ENCODE measurements around the gene IRS1. TPM values are rescaled to one million over a fixed set of nuclear protein-coding genes. Genes with fewer than 3 reads are reported as not detected.

IRS1 gene
- total RNA-seq, 2 experiments from 2014 or later = 4.5 to 5.8 TPM

DNA sequence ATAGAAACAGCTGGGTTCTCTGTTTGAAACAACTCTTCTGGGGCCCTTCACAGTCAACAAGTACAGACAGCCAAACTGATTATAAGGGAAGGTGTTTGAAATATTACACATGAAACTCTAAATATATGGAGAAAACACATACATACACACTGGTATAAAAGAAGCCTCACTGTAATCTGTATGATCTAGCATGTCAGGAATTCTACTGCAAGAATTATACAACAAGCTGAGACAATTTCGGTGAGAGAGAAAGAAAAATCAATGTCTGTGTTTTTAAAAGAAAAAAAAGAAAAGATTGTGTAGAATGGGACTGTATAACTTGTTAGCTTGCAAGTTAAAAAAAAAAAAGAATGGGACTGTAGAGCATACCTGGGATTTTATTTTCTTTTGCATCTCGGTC, 26.3 kb downstream of the IRS1 start:
- H3K27ac Mint-ChIP-seq = no peak overlapping the region
- ATAC-seq = no peak
- CTCF ChIA-PET = interaction anchor here (0.6 to 2.2 kb wide), 7 partner anchors 11 to 1887 kb away, joined by 3 to 12 read pairs (median 4); partner anchors contain the start of gene IRS1

GRCh38 chr2:226772389-226773179, 27.0 kb downstream of the IRS1 start:
- Mint-ChIP-seq H3K27ac (peak overlapping the region; percentile 79), H3K4me1 (peaks cover 23% of the 10 kb centered on the region), H3K4me3 (peak overlapping the region; percentile 42), H3K27me3 (no peaks in the 10 kb centered on the region), H3K36me3 (peaks cover 22% of the 10 kb centered on the region), H3K9me3 (ENCODE audit: low read depth) (peaks cover 4% of the 10 kb centered on the region)
- ATAC-seq = peak; percentile 84
- CTCF ChIA-PET = interaction anchor here (0.6 to 2.2 kb wide), 8 partner anchors 9 to 1887 kb away, joined by 3 to 12 read pairs (median 4); partner anchors contain the start of gene IRS1
- DNase-seq = no peak

More for the DNA sequence above, 26.3 kb downstream of the IRS1 start:
- Mint-ChIP-seq H3K27me3 (no peaks in the 10 kb centered on the region), H3K4me3 (no peak overlapping the region), H3K4me1 (peaks cover 23% of the 10 kb centered on the region), H3K36me3 (peaks cover 22% of the 10 kb centered on the region), H3K9me3 (ENCODE audit: low read depth) (peaks cover 4% of the 10 kb centered on the region)
- no peak for DNase-seq

DNA sequence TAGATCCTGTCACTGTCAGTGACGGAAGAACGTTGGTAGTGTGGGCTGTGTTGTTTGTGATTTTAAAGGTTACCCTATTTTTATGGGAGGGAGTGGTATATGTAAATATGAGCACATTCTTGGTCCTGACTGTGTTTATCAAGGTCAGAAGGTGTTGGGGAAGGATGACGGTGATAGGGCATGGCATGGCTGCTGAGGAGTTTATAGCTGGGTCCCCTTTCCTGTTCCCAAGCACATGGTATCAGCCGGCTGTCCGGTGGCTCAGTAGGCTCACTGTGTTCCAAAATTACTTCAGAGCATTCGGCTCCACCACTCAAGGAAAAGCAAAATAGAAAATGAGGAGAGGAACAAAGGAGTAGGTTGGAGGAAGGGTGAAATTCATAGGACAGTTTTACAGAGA, 28.6 kb downstream of the IRS1 start:
- Mint-ChIP-seq H3K36me3 (peaks cover 23% of the 10 kb centered on the region), H3K27me3 (no peaks in the 10 kb centered on the region), H3K4me1 (peaks cover 23% of the 10 kb centered on the region), H3K4me3 (no peak overlapping the region), H3K27ac (no peak overlapping the region), H3K9me3 (ENCODE audit: low read depth) (peaks cover 4% of the 10 kb centered on the region)
- no peak for ATAC-seq
- CTCF ChIA-PET = interaction anchor here (1.1 to 1.3 kb wide), 2 partner anchors 14 to 28 kb away, joined by 3 to 4 read pairs; partner anchors contain the start of gene IRS1
- DNase-seq = no peak

GRCh38 chr2:226767056-226767813, 32.4 kb downstream of the IRS1 start:
- no peak overlapping the region for H3K4me3 Mint-ChIP-seq
- ATAC-seq (no peak), DNase-seq (no peak)
- CTCF ChIA-PET = no interaction called here
- no peaks in the 10 kb centered on the region for H3K9me3 Mint-ChIP-seq (ENCODE audit: low read depth)
- H3K27me3 Mint-ChIP-seq = no peaks in the 10 kb centered on the region
- H3K27ac Mint-ChIP-seq = no peak overlapping the region
- H3K4me1 Mint-ChIP-seq = peaks cover 9% of the 10 kb centered on the region
- H3K36me3 Mint-ChIP-seq = peaks cover 10% of the 10 kb centered on the region

DNA sequence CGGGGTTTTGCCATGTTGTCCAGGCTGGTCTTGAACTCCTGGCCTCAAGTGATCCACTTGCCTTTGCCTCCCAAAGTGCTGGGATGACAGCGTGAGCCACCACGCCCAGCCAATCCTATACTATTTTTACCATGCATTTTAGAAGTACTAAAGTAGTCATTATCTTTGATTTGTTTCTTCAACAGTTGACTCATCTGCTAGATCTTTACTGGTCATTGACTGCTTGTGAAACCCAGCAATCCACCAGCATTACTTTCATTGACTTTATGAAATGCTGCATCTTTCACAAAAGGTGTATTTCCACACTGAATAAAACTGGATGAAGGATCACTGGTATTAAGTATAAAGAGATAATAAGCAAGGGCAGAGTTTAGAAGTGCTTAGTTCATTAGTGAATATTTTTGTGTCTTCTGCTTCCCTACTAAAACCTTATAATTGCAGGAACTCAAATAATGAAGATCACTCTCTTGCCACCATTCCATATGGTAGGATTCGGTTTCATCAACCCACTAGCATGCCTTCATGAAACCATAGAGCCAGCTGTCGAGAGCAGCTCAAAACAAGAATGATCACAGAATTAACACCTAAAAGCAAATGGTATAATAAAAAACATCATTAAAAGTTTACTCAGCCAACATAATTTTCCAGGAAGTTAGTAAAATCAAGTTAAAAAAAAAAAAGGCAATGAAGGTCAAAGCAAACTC, 33.1 kb downstream of the IRS1 start:
- Mint-ChIP-seq H3K27me3 (no peaks in the 10 kb centered on the region), H3K4me1 (peaks cover 4% of the 10 kb centered on the region), H3K36me3 (peaks cover 10% of the 10 kb centered on the region), H3K27ac (no peak overlapping the region), H3K9me3 (ENCODE audit: low read depth) (no peaks in the 10 kb centered on the region), H3K4me3 (no peak overlapping the region)
- no peak for ATAC-seq
- CTCF ChIA-PET = no interaction called here
- no peak for DNase-seq

DNA sequence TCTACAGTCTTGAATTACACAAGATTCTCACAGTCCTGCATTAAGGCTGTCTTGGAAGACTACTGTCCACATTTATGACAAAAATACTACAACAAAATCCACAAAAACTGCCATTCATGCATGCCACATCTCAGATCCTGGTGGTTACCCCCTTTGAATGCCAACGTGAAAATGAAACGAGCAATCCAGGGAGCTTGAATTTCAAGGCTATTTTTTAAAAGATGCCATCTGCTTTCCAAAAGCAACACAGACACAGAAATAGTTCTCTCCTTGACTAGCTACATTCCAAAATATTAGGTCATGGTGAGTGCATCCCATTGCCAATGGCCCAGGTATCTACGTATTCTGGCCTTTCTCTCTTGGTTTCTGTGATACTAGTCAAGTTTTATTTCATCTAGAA, 36.3 kb downstream of the IRS1 start:
- CTCF ChIA-PET = interaction anchor here (1.2 kb wide), 1 partner anchor 9 kb away, joined by 3 read pairs; no protein-coding TSS in a partner anchor

DNA sequence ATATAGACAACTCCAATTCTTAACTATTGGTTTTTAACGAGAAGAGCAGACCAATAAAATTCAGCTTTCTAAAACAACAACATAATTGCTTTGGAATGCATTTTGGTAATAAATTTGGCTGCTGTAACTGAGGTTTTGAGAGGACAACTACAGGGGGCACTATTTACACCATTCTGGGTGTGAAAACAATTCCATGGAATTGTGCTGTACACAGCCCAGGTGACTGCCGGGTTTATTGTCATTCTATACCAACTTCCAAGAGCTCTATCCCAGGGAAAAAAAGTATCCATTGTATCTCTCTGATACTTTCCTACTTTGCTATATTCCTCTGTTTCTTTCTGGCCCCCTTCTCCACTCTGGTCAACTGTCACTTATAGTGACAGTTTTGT, 38.4 kb downstream of the IRS1 start:
- CTCF ChIA-PET = interaction anchor here (0.8 to 1.3 kb wide), 2 partner anchors 37 to 41 kb away, joined by 3 read pairs; no protein-coding TSS in a partner anchor
- no peaks in the 10 kb centered on the region for H3K9me3 Mint-ChIP-seq (ENCODE audit: low read depth)
- DNase-seq (no peak), ATAC-seq (no peak)
- no peaks in the 10 kb centered on the region for H3K4me1 Mint-ChIP-seq
- peaks cover 2% of the 10 kb centered on the region for H3K36me3 Mint-ChIP-seq
- H3K27ac Mint-ChIP-seq = no peak overlapping the region
- no peaks in the 10 kb centered on the region for H3K27me3 Mint-ChIP-seq
- H3K4me3 Mint-ChIP-seq = no peak overlapping the region

More for the DNA sequence above, 36.3 kb downstream of the IRS1 start:
- H3K4me1 Mint-ChIP-seq = no peaks in the 10 kb centered on the region
- no peak overlapping the region for H3K27ac Mint-ChIP-seq
- no peak overlapping the region for H3K4me3 Mint-ChIP-seq
- DNase-seq = no peak
- no peaks in the 10 kb centered on the region for H3K27me3 Mint-ChIP-seq
- no peak for ATAC-seq
- peaks cover 4% of the 10 kb centered on the region for H3K36me3 Mint-ChIP-seq
- no peaks in the 10 kb centered on the region for H3K9me3 Mint-ChIP-seq (ENCODE audit: low read depth)

DNA sequence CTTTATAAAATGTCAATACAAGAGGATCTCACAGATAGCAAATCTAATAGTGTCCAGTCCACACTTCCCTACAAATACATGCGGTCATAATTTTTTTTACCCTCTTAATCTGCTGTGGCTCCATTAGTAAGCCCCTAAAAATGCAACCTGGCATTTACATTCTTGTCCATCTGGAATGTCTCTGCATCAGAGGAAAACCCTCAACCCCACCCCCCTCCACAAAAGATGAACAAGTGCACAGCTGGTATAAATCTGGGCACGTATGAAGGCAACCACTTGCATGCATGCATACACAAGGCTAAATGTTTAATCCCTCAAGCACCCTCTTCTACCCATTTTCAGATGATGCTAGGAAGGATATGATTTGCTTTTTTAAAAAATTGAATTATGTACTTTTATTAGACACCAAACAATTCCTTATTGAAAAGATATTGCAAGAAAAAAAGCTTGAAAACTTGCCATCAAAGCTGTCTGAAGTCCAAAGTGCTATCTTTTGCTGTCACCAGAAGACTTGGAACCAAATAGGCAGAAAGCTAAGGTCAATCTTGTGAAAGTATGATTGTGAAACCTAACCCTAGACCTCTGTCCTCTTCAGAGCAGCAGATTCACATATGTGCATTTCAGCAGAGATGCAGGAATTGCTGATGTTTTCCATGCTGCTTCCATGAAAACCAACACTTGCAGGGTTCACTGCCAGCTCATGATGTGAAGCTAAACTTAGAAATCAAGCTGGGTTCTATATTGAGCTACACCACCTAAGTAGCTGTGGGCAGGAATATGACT, 39.0 kb downstream of the IRS1 start:
- CTCF ChIA-PET = interaction anchor here (1.2 to 1.3 kb wide), 2 partner anchors 8 to 38 kb away, joined by 3 to 4 read pairs; no protein-coding TSS in a partner anchor
- DNase-seq (no peak), ATAC-seq (no peak)
- Mint-ChIP-seq H3K36me3 (peaks cover 2% of the 10 kb centered on the region), H3K27ac (no peak overlapping the region), H3K9me3 (ENCODE audit: low read depth) (no peaks in the 10 kb centered on the region), H3K4me1 (no peaks in the 10 kb centered on the region), H3K4me3 (no peak overlapping the region), H3K27me3 (no peaks in the 10 kb centered on the region)

- no peaks in the 10 kb centered on the region for H3K9me3 Mint-ChIP-seq (ENCODE audit: low read depth)
- no peak for DNase-seq
- H3K4me1 Mint-ChIP-seq = no peaks in the 10 kb centered on the region
- no peak overlapping the region for H3K4me3 Mint-ChIP-seq
- peaks cover 2% of the 10 kb centered on the region for H3K36me3 Mint-ChIP-seq
- CTCF ChIA-PET = interaction anchor here (1.2 kb wide), 1 partner anchor 9 kb away, joined by 4 read pairs; no protein-coding TSS in a partner anchor
- H3K27me3 Mint-ChIP-seq = no peaks in the 10 kb centered on the region
- no peak for ATAC-seq
- H3K27ac Mint-ChIP-seq = no peak overlapping the region
Observed at GRCh38 chr2:226759768-226760167, 39.9 kb downstream of the IRS1 start.

DNA sequence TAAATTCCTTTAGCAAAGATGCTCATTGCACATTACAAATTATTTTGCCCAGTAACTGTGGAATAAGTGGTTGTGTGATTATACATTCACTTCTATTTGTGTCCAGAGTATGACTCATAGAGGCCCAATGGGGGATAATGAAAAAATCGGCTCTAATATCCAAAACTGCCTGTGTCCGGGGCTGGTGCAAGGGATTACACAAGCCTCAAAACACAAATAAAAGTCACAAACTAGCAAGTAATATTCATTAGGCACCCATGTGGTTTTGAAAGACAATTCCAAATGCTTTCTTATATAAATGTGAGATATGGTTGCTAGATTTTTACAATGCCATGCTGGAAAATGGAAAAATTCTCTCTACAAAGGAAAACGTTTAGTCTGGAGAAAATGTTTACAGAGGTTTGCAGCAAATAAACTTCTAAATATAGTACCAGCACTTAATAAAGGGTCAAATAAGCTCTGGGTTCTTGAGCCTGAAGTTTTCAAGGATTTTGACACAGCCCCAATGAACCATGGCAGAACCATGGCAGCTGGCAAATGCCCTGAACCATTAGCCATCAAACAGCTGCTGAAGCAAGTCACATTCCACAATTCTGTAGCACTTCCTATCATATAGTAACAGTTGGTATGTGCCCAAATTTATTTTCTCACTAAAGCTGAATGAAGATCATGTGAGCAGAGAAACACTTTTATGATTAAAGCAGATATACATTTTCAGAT, 40.5 kb downstream of the IRS1 start:
- Mint-ChIP-seq H3K4me3 (no peak overlapping the region), H3K27me3 (no peaks in the 10 kb centered on the region), H3K9me3 (ENCODE audit: low read depth) (no peaks in the 10 kb centered on the region), H3K27ac (no peak overlapping the region), H3K36me3 (peaks cover 2% of the 10 kb centered on the region), H3K4me1 (no peaks in the 10 kb centered on the region)
- CTCF ChIA-PET = interaction anchor here (1.2 kb wide), 1 partner anchor 9 kb away, joined by 4 read pairs; no protein-coding TSS in a partner anchor
- DNase-seq (no peak), ATAC-seq (no peak)

DNA sequence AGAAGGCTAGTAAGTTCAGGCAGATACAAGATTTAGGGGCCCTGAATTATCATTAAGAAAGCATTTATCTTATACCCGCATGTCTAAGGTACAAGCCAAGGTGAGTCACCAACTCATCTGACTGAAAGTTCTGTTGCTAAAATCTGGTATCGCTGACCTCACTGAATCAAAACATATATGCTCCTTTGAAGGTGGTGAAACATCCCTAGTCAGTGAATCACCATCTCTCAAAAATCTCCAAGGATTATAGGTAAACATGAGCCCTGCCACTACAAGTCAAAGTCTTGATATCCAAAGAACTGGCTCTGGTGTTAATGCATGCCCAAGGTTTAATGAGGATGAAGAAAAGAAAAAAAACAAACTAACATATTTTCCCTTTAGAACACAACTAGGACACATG, 43.5 kb downstream of the IRS1 start:
- Mint-ChIP-seq H3K27ac (no peak overlapping the region), H3K27me3 (no peaks in the 10 kb centered on the region), H3K4me1 (no peaks in the 10 kb centered on the region), H3K36me3 (no peaks in the 10 kb centered on the region), H3K4me3 (no peak overlapping the region), H3K9me3 (ENCODE audit: low read depth) (no peaks in the 10 kb centered on the region)
- ATAC-seq = no peak
- DNase-seq = no peak
- CTCF ChIA-PET = interaction anchor here (1.3 kb wide), 1 partner anchor 43 kb away, joined by 3 read pairs; no protein-coding TSS in a partner anchor

GRCh38 chr2:226755631-226756030, 44.0 kb downstream of the IRS1 start:
- no peaks in the 10 kb centered on the region for H3K4me1 Mint-ChIP-seq
- ATAC-seq = no peak
- H3K9me3 Mint-ChIP-seq (ENCODE audit: low read depth) = no peaks in the 10 kb centered on the region
- CTCF ChIA-PET = interaction anchor here (1.3 kb wide), 1 partner anchor 43 kb away, joined by 3 read pairs; no protein-coding TSS in a partner anchor
- H3K36me3 Mint-ChIP-seq = no peaks in the 10 kb centered on the region
- no peak overlapping the region for H3K27ac Mint-ChIP-seq
- no peaks in the 10 kb centered on the region for H3K27me3 Mint-ChIP-seq
- no peak overlapping the region for H3K4me3 Mint-ChIP-seq
- no peak for DNase-seq

Measured in activated CD8-positive, alpha-beta memory T cell treated with anti-CD3 and anti-CD28 coated beads, Interleukin-2, amount 10 ng/mL, durations not matched to agents 7 days and 5 days (primary cell).